GM12878 (cell line): ENCODE data around the gene RPL38. TPM values are rescaled to one million over a fixed set of nuclear protein-coding genes. Genes with fewer than 3 reads are reported as not detected.

Experiments used
- ATAC-seq: fragments of 200-7000 bp; cut with Tn5 transposase; 3 replicates; pipeline ENCODE4 v1.9.1; 2020; ENCODE audit warnings: mild to moderate bottlenecking, moderate library complexity
- BruUV-seq: library from RNA; stranded (reverse); fragments of 400-500 nt; replicated peaks from 2 replicates; lab custom pipeline; 2021; lab: Mats Ljungman, UMichigan
- CTCF ChIA-PET: fragments of 300-600 bp; sonication (Branson Sonifier 250); formaldehyde crosslinking; extraction: SDS; loops from one replicate; lab custom pipeline; 2021; ENCODE audit warnings: inconsistent platforms; lab: Yijun Ruan, JAX
- POLR2A ChIA-PET: fragments of 350-600 bp; formaldehyde crosslinking; extraction: SDS; loops from one replicate; lab custom pipeline; 2021; ENCODE audit warnings: inconsistent platforms; lab: Charles Lee
- RAD21 ChIA-PET: fragments of 300-600 bp; sonication (Branson Sonifier 250); formaldehyde crosslinking; loops from one replicate; lab custom pipeline; 2023; ENCODE audit warnings: antibody characterized with exemption; ENCODE audit not compliant: unreplicated experiment; lab: Charles Lee
- SMC1A ChIA-PET: fragments of 300-600 bp; sonication (Branson Sonifier 250); formaldehyde crosslinking; loops from one replicate; lab custom pipeline; 2023; ENCODE audit not compliant: unreplicated experiment, uncharacterized antibody; lab: Charles Lee
- DNase-seq: peaks from one replicate; pipeline ENCODE4 v3.0.0-alpha.2; 2011; ENCODE audit warnings: low read depth, low spot score
- FAIRE-seq: peaks from 3 replicates; lab custom pipeline; 2011; peaks lifted over from hg19 to GRCh38; lab: Jason Lieb, UNC
- H2AFZ ChIP-seq: 2 replicates; pipeline ENCODE4 v1.6.0; 2011; ENCODE audit warnings: low read depth, low read length, control low read depth; ENCODE audit not compliant: control insufficient read depth
- H3K27ac ChIP-seq: 2 replicates; pipeline ENCODE4 v1.5.1; 2011; ENCODE audit warnings: control low read depth; ENCODE audit not compliant: control insufficient read depth, insufficient read depth
- H3K27me3 ChIP-seq, 2 experiments: replicated peaks in 1 of 2; 2 replicates each; pipeline versions ENCODE4 v1.6.0 to v1.6.1; 2011; ENCODE audit warnings: low read length in 1 of 2; ENCODE audit not compliant: control insufficient read depth in 2 of 2, insufficient read depth in 2 of 2
- H3K36me3 ChIP-seq, 2 experiments: 2 replicates each; pipeline ENCODE4 v1.5.1; 2011; ENCODE audit warnings: low read length in 1 of 2; ENCODE audit not compliant: control insufficient read depth in 2 of 2, insufficient read depth in 2 of 2
- H3K4me1 ChIP-seq: 2 replicates; pipeline ENCODE4 v1.6.1; 2011; ENCODE audit warnings: mild to moderate bottlenecking, low read length, moderate library complexity, mixed read lengths; ENCODE audit not compliant: control insufficient read depth, insufficient read depth
- H3K4me2 ChIP-seq: 2 replicates; pipeline ENCODE4 v1.6.0; 2011; ENCODE audit warnings: control low read depth; ENCODE audit not compliant: control insufficient read depth, insufficient read depth
- H3K4me3 ChIP-seq: fragments of 200-600 bp; sonication (generic); 2 replicates; pipeline ENCODE4 v1.5.1; 2016
- H3K79me2 ChIP-seq: 2 replicates; pipeline ENCODE4 v1.6.0; 2011; ENCODE audit warnings: low read length; ENCODE audit not compliant: control insufficient read depth, insufficient read depth
- H3K9ac ChIP-seq: 2 replicates; pipeline ENCODE4 v1.8.0; 2011; ENCODE audit warnings: low read length, control low read depth, mixed read lengths; ENCODE audit not compliant: control insufficient read depth, insufficient read depth
- H3K9me3 ChIP-seq: replicated peaks from 3 replicates; pipeline ENCODE4 v1.5.1; 2011; ENCODE audit warnings: mild to moderate bottlenecking, low read length; ENCODE audit not compliant: control insufficient read depth, insufficient read depth
- H4K20me1 ChIP-seq: 2 replicates; pipeline ENCODE4 v1.6.0; 2011; ENCODE audit not compliant: control insufficient read depth, insufficient read depth
- CREB1 ChIP-seq: IDR thresholded peaks from 2 replicates; pipeline ENCODE4 v1.6.1; 2012; ENCODE audit warnings: low read depth, mild to moderate bottlenecking, inconsistent platforms
- FOXM1 ChIP-seq: IDR thresholded peaks from 2 replicates; pipeline ENCODE4 v1.6.1; 2012; ENCODE audit warnings: low read depth, mild to moderate bottlenecking, inconsistent platforms, low read length, moderate library complexity
- MYB ChIP-seq: fragments of 150-350 bp; IDR thresholded peaks from 2 replicates; pipeline ENCODE4 v1.6.1; 2014; ENCODE audit warnings: mild to moderate bottlenecking, low read depth, low read length, borderline replicate concordance
- MYC ChIP-seq: IDR thresholded peaks from 2 replicates; pipeline ENCODE4 v1.6.1; 2011; ENCODE audit warnings: mild to moderate bottlenecking, low read length, moderate library complexity, inconsistent platforms; ENCODE audit not compliant: insufficient read depth, insufficient replicate concordance, insufficient read length, severe bottlenecking
- NRF1 ChIP-seq: conservative IDR thresholded peaks from 2 replicates; pipeline ENCODE4 v1.6.1; 2011; ENCODE audit warnings: mild to moderate bottlenecking, low read depth, low read length, improper control_type of control experiment
- RBBP5 ChIP-seq: fragments of 200-600 bp; sonication (generic); conservative IDR thresholded peaks from 2 replicates; pipeline ENCODE4 v1.6.1; 2016
- STAT1 ChIP-seq: fragments of 450-650 bp; conservative IDR thresholded peaks from 2 replicates; pipeline ENCODE4 v1.6.1; 2014; ENCODE audit warnings: antibody characterized with exemption, mild to moderate bottlenecking
- SUPT20H ChIP-seq: IDR thresholded peaks from 2 replicates; pipeline ENCODE4 v1.6.1; 2011; ENCODE audit warnings: low read depth, mild to moderate bottlenecking, low read length, moderate library complexity, borderline replicate concordance; ENCODE audit not compliant: control insufficient read depth
- WGBS: methylation state at CpG from one replicate; pipeline ENCODE4 v1.1.6; 2016; ENCODE audit warnings: low lambda C conversion rate; ENCODE audit not compliant: insufficient replicate concordance, insufficient coverage; ENCODE audit errors: missing lambda C conversion rate; 5-methylcytosine and 5-hydroxymethylcytosine counted together
- in situ Hi-C: fragments of 300-500 bp; cut with MboI; formaldehyde crosslinking; loops from 9 replicates; pipeline ENCODE4 v1.14.3; 2018; ENCODE audit warnings: mixed read lengths
- intact Hi-C: fragments of 100-400 bp; cut with micrococcal nuclease; formaldehyde crosslinking; loops from one replicate; pipeline ENCODE4 v1.14.2; 2022; ENCODE audit not compliant: unreplicated experiment
- polyA plus RNA-seq, 11 experiments: library from polyadenylated mRNA; depleted of rRNA in 4 of 11; unstranded in 6 of 11; stranded (reverse) in 5 of 11; fragments of >200 nt; fragmentation: Nextera tagmentation in 4 of 11; fragmentation: Illumina TruSeq in 1 of 11; extraction: Ambion mirVana in 4 of 11; extraction: Trizol in 1 of 11; gene quantifications; 1 replicate in 1 of 11; 2 replicates in 10 of 11; pipeline versions ENCODE4 v1.2.1 to v1.2.3, GENCODE V29; 2011 to 2016; ENCODE audit warnings: inconsistent platforms in 2 of 11, missing spikeins in 2 of 11, low read depth in 1 of 11
- total RNA-seq, 4 experiments: library from RNA; depleted of rRNA in 3 of 4; stranded (reverse); fragments of >200 nt in 3 of 4; fragmentation: Illumina TruSeq in 1 of 4; extraction: Trizol in 1 of 4; gene quantifications; 2 replicates each; pipeline versions ENCODE4 v1.2.1 to v1.2.3, GENCODE V29; 2013 to 2021
- TF ChIP-seq, protein P1 (sequence below): IDR thresholded peaks from 2 replicates; pipeline ENCODE4 v1.6.1; 2011; ENCODE audit warnings: low read depth, low read length, improper control_type of control experiment, borderline replicate concordance
- TF ChIP-seq, protein P2 (sequence below): fragments of 450-650 bp; IDR thresholded peaks from 2 replicates; pipeline ENCODE4 v1.6.1; 2017; ENCODE audit warnings: mild to moderate bottlenecking, moderate library complexity
- TF ChIP-seq, protein P3 (sequence below): IDR thresholded peaks from 2 replicates; pipeline ENCODE4 v1.6.1; 2012; ENCODE audit warnings: improper control_type of control experiment, low read depth, low read length; ENCODE audit not compliant: insufficient replicate concordance

RPL38 gene
- total and polyA plus RNA-seq, 10 of the 15 experiments (the other 5 are each of a cell fraction or from before 2014, with no cell fraction given) = 1,318 to 4,938 (median 2,673) TPM

DNA sequence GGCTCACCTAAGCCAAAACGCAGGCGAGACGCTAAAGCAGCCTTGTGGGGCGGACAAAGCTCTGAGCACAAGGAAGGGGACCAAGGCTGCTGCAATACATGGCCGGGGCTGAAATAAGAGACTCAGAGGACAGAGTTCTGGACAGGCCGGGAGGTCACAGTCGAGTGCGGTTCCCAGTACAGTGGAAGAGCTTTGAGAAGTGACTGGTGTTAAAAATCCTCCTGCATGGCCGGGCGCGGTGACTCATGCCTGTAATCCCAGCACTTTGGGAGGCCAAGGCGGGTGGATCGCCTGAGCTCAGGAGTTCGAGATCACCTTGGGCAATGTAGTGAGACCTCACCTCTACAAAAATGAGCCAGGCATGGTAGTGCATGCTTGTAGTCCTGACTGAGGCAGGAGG, 20.4 kb downstream of the RPL38 start (continued):
- no peak for TF ChIP-seq NRF1
- TF ChIP-seq, protein P1, sequence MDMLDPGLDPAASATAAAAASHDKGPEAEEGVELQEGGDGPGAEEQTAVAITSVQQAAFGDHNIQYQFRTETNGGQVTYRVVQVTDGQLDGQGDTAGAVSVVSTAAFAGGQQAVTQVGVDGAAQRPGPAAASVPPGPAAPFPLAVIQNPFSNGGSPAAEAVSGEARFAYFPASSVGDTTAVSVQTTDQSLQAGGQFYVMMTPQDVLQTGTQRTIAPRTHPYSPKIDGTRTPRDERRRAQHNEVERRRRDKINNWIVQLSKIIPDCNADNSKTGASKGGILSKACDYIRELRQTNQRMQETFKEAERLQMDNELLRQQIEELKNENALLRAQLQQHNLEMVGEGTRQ = no peak

DNA sequence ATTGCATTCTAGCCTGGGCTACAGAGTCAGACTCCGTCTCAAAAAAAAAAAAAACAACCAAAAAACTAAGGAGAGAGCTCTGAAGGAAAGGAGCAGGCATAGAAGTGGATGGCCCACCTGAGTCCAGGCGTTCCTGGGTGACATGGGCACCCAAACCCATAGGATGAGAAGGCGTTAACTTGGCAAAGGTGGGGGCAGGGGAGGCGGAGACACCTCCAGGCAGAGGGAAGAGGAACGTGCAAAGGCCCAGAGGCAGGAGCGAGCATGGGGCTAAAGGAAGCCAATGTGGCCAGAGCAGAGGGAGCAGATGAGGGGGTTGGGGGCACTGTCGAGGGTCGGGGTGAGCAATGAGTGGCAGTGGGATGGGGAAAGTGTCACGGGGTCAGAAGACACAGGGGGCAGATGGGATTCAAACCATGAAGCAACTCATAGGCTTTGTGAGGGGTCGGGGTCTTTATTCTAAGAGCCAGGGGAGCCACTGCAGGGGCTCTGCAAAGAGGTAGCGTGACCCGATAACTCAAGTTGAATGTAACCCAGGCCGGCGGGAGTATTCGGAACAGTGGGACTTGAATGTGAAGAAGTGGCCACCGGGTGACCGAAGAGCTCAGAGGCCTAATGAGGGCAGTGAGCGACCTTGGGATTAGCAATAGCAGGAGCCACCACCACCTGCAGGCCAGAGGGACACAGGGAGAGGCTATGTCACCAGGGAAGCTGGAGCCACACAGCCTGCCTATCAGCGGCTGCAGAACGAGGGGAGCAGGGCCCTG, 21.7 kb downstream of the RPL38 start:
- FAIRE-seq (no peak), ATAC-seq (no peak), DNase-seq (no peak)
- Histone ChIP-seq H3K27me3 (no peaks in the 10 kb centered on the region), H2AFZ (no peak overlapping the region), H3K79me2 (no peaks in the 10 kb centered on the region), H3K9ac (no peak overlapping the region), H3K4me1 (no peaks in the 10 kb centered on the region), H3K4me3 (no peak overlapping the region), H3K27ac (no peak overlapping the region), H4K20me1 (no peaks in the 10 kb centered on the region), H3K4me2 (no peak overlapping the region), H3K9me3 (no peaks in the 10 kb centered on the region), H3K36me3 (no peaks in the 10 kb centered on the region; a peak in 1 of 4 replicates)
- POLR2A ChIA-PET = no interaction called here
- SMC1A ChIA-PET = no interaction called here
- intact Hi-C loops = no loop called here
- WGBS = 60% methylated on average over 19 of the region's 20 CpGs
- CTCF ChIA-PET = no interaction called here
- in situ Hi-C loops = no loop called here
- BruUV-seq = no TSS peak
- RAD21 ChIA-PET = no interaction called here
- TF ChIP-seq CREB1 (no peak), MYC (no peak), FOXM1 (no peak), STAT1 (no peak), MYB (no peak), SUPT20H (no peak), RBBP5 (no peak)
- TF ChIP-seq, protein P2, sequence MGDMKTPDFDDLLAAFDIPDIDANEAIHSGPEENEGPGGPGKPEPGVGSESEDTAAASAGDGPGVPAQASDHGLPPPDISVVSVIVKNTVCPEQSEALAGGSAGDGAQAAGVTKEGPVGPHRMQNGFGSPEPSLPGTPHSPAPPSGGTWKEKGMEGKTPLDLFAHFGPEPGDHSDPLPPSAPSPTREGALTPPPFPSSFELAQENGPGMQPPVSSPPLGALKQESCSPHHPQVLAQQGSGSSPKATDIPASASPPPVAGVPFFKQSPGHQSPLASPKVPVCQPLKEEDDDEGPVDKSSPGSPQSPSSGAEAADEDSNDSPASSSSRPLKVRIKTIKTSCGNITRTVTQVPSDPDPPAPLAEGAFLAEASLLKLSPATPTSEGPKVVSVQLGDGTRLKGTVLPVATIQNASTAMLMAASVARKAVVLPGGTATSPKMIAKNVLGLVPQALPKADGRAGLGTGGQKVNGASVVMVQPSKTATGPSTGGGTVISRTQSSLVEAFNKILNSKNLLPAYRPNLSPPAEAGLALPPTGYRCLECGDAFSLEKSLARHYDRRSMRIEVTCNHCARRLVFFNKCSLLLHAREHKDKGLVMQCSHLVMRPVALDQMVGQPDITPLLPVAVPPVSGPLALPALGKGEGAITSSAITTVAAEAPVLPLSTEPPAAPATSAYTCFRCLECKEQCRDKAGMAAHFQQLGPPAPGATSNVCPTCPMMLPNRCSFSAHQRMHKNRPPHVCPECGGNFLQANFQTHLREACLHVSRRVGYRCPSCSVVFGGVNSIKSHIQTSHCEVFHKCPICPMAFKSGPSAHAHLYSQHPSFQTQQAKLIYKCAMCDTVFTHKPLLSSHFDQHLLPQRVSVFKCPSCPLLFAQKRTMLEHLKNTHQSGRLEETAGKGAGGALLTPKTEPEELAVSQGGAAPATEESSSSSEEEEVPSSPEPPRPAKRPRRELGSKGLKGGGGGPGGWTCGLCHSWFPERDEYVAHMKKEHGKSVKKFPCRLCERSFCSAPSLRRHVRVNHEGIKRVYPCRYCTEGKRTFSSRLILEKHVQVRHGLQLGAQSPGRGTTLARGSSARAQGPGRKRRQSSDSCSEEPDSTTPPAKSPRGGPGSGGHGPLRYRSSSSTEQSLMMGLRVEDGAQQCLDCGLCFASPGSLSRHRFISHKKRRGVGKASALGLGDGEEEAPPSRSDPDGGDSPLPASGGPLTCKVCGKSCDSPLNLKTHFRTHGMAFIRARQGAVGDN = no peak
- TF ChIP-seq, protein P3, sequence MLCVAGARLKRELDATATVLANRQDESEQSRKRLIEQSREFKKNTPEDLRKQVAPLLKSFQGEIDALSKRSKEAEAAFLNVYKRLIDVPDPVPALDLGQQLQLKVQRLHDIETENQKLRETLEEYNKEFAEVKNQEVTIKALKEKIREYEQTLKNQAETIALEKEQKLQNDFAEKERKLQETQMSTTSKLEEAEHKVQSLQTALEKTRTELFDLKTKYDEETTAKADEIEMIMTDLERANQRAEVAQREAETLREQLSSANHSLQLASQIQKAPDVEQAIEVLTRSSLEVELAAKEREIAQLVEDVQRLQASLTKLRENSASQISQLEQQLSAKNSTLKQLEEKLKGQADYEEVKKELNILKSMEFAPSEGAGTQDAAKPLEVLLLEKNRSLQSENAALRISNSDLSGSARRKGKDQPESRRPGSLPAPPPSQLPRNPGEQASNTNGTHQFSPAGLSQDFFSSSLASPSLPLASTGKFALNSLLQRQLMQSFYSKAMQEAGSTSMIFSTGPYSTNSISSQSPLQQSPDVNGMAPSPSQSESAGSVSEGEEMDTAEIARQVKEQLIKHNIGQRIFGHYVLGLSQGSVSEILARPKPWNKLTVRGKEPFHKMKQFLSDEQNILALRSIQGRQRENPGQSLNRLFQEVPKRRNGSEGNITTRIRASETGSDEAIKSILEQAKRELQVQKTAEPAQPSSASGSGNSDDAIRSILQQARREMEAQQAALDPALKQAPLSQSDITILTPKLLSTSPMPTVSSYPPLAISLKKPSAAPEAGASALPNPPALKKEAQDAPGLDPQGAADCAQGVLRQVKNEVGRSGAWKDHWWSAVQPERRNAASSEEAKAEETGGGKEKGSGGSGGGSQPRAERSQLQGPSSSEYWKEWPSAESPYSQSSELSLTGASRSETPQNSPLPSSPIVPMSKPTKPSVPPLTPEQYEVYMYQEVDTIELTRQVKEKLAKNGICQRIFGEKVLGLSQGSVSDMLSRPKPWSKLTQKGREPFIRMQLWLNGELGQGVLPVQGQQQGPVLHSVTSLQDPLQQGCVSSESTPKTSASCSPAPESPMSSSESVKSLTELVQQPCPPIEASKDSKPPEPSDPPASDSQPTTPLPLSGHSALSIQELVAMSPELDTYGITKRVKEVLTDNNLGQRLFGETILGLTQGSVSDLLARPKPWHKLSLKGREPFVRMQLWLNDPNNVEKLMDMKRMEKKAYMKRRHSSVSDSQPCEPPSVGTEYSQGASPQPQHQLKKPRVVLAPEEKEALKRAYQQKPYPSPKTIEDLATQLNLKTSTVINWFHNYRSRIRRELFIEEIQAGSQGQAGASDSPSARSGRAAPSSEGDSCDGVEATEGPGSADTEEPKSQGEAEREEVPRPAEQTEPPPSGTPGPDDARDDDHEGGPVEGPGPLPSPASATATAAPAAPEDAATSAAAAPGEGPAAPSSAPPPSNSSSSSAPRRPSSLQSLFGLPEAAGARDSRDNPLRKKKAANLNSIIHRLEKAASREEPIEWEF = no peak
